H9 (cell line): ENCODE results near the gene PLPPR5. TPM values are rescaled to one million over a fixed set of nuclear protein-coding genes. Genes with fewer than 3 reads are reported as not detected.

Experiments used
- DNase-seq: peaks from one replicate; pipeline ENCODE4 v3.0.0-alpha.2; 2017
- H2AFZ ChIP-seq: one replicate; pipeline ENCODE4 v1.6.1; 2013; ENCODE audit warnings: mild to moderate bottlenecking, low read length, control low read depth, moderate library complexity
- H2AK5ac ChIP-seq: 2 replicates; pipeline ENCODE4 v1.6.1; 2013; ENCODE audit warnings: low read length, control low read depth, mixed read lengths; ENCODE audit not compliant: insufficient read length
- H2BK120ac ChIP-seq: one replicate; pipeline ENCODE4 v1.6.1; 2013; ENCODE audit warnings: low read depth, mild to moderate bottlenecking, low read length, control low read depth, inconsistent platforms; ENCODE audit not compliant: poor library complexity, severe bottlenecking
- H2BK12ac ChIP-seq: 2 replicates; pipeline ENCODE4 v1.6.1; 2013; ENCODE audit warnings: low read length, control low read depth, mixed read lengths, low read depth; ENCODE audit not compliant: insufficient read length
- H2BK15ac ChIP-seq: 2 replicates; pipeline ENCODE4 v1.6.1; 2013; ENCODE audit warnings: low read depth, low read length, control low read depth
- H2BK20ac ChIP-seq: one replicate; pipeline ENCODE4 v1.6.1; 2013; ENCODE audit warnings: low read depth, mild to moderate bottlenecking, low read length, control low read depth, inconsistent platforms; ENCODE audit not compliant: poor library complexity, severe bottlenecking
- H2BK5ac ChIP-seq: 2 replicates; pipeline ENCODE4 v1.6.1; 2013; ENCODE audit warnings: low read length, control low read depth, mixed read lengths; ENCODE audit not compliant: insufficient read length
- H3K14ac ChIP-seq: 2 replicates; pipeline ENCODE4 v1.6.1; 2013; ENCODE audit warnings: low read length, control low read depth; ENCODE audit not compliant: insufficient read depth
- H3K18ac ChIP-seq: 2 replicates; pipeline ENCODE4 v1.6.1; 2013; ENCODE audit warnings: low read depth, mild to moderate bottlenecking, mixed read lengths, low read length, control low read depth; ENCODE audit not compliant: insufficient read length
- H3K23ac ChIP-seq: 2 replicates; pipeline ENCODE4 v1.6.1; 2013; ENCODE audit warnings: low read length, control low read depth, mixed read lengths, low read depth; ENCODE audit not compliant: insufficient read length
- H3K23me2 ChIP-seq: 2 replicates; pipeline ENCODE4 v1.6.1; 2013; ENCODE audit warnings: low read depth, mild to moderate bottlenecking, mixed read lengths, low read length, control low read depth; ENCODE audit not compliant: insufficient read length, poor library complexity, severe bottlenecking
- H3K27ac ChIP-seq: 2 replicates; pipeline ENCODE4 v1.5.1; 2013; ENCODE audit warnings: low read length, control low read depth, mixed read lengths, low read depth; ENCODE audit not compliant: insufficient read length
- H3K27me3 ChIP-seq: 2 replicates; pipeline ENCODE4 v1.6.1; 2013; ENCODE audit warnings: low read length, control low read depth, inconsistent platforms; ENCODE audit not compliant: insufficient read depth
- H3K4ac ChIP-seq: 2 replicates; pipeline ENCODE4 v1.6.1; 2013; ENCODE audit warnings: low read depth, mild to moderate bottlenecking, control low read depth, inconsistent platforms, low read length, moderate library complexity
- H3K4me1 ChIP-seq: 2 replicates; pipeline ENCODE4 v1.6.1; 2013; ENCODE audit warnings: low read length, control low read depth, inconsistent platforms; ENCODE audit not compliant: insufficient read depth
- H3K4me2 ChIP-seq: 2 replicates; pipeline ENCODE4 v1.6.1; 2013; ENCODE audit warnings: low read length, control low read depth, mixed read lengths; ENCODE audit not compliant: insufficient read length, insufficient read depth
- H3K56ac ChIP-seq: 2 replicates; pipeline ENCODE4 v1.6.1; 2013; ENCODE audit warnings: low read depth, mild to moderate bottlenecking, mixed read lengths, low read length, control low read depth; ENCODE audit not compliant: insufficient read length
- H3K79me1 ChIP-seq: 2 replicates; pipeline ENCODE4 v1.6.1; 2013; ENCODE audit warnings: low read depth, mild to moderate bottlenecking, moderate library complexity, low read length, control low read depth, inconsistent platforms; ENCODE audit not compliant: insufficient read depth, poor library complexity, severe bottlenecking
- H3K79me2 ChIP-seq: 2 replicates; pipeline ENCODE4 v1.6.1; 2013; ENCODE audit warnings: low read length, control low read depth, inconsistent platforms; ENCODE audit not compliant: insufficient read depth
- H3K9ac ChIP-seq: 2 replicates; pipeline ENCODE4 v1.6.1; 2013; ENCODE audit warnings: low read length, control low read depth, mixed read lengths; ENCODE audit not compliant: insufficient read length; ENCODE audit errors: extremely low read depth
- H3K9me3 ChIP-seq: one replicate; pipeline ENCODE4 v1.6.1; 2013; ENCODE audit warnings: low read depth, low read length, inconsistent platforms; ENCODE audit not compliant: control insufficient read depth
- H3T11ph ChIP-seq: one replicate; pipeline ENCODE4 v1.6.1; 2013; ENCODE audit warnings: mild to moderate bottlenecking, low read length, control low read depth, inconsistent platforms
- H4K20me1 ChIP-seq: one replicate; pipeline ENCODE4 v1.6.1; 2013; ENCODE audit not compliant: control insufficient read depth, insufficient read length, insufficient read depth
- H4K5ac ChIP-seq: 2 replicates; pipeline ENCODE4 v1.6.1; 2013; ENCODE audit warnings: low read depth, mild to moderate bottlenecking, mixed read lengths, low read length, control low read depth; ENCODE audit not compliant: insufficient read length
- H4K8ac ChIP-seq: replicated peaks from 2 replicates; pipeline ENCODE4 v1.6.1; 2013; ENCODE audit warnings: low read length, control low read depth, mixed read lengths, low read depth; ENCODE audit not compliant: insufficient read length
- H4K91ac ChIP-seq: 2 replicates; pipeline ENCODE4 v1.6.1; 2013; ENCODE audit warnings: low read depth, mild to moderate bottlenecking, moderate library complexity, mixed read lengths, low read length, control low read depth; ENCODE audit not compliant: insufficient read length
- H3K27ac Mint-ChIP-seq, 3 experiments: 2 replicates in 2 of 3; 3 replicates in 1 of 3; pipeline ENCODE4 v1.8.0; 2020 to 2021; ENCODE audit warnings: mixed read lengths in 3 of 3, mild to moderate bottlenecking in 1 of 3, moderate library complexity in 1 of 3
- H3K27me3 Mint-ChIP-seq: 2 replicates; pipeline ENCODE4 v1.8.0; 2021; ENCODE audit warnings: low read depth, mild to moderate bottlenecking, moderate library complexity, mixed read lengths
- H3K36me3 Mint-ChIP-seq, 3 experiments: 2 replicates in 2 of 3; 3 replicates in 1 of 3; pipeline ENCODE4 v1.8.0; 2020 to 2021; ENCODE audit warnings: low read depth in 3 of 3, mixed read lengths in 3 of 3; ENCODE audit not compliant: insufficient read depth in 1 of 3
- H3K4me1 Mint-ChIP-seq, 2 experiments: 2 replicates each; pipeline ENCODE4 v1.8.0; 2020; ENCODE audit warnings: mixed read lengths in 2 of 2
- H3K4me3 Mint-ChIP-seq, 2 experiments: 2 replicates in 1 of 2; 3 replicates in 1 of 2; pipeline ENCODE4 v1.8.0; 2020 to 2021; ENCODE audit warnings: mild to moderate bottlenecking in 2 of 2, mixed read lengths in 2 of 2, moderate library complexity in 1 of 2
- H3K9me3 Mint-ChIP-seq, 2 experiments: 2 replicates in 1 of 2; 3 replicates in 1 of 2; pipeline ENCODE4 v1.8.0; 2020; ENCODE audit warnings: mild to moderate bottlenecking in 2 of 2, mixed read lengths in 2 of 2, moderate library complexity in 1 of 2
- WGBS: extraction: QIAGEN DNeasy Blood & Tissue Kit; methylation state at CpG from one replicate; pipeline ENCODE4 v1.1.7; 2013; ENCODE audit warnings: missing lambda C conversion rate, low lambda C conversion rate, mixed read lengths; ENCODE audit not compliant: insufficient read length; ENCODE audit errors: extremely low coverage; 5-methylcytosine and 5-hydroxymethylcytosine counted together
- total RNA-seq: library from RNA; stranded (reverse); gene quantifications from 2 replicates; pipeline ENCODE4 v1.2.1, GENCODE V29; 2021
- TF ChIP-seq, protein P1 (sequence below): fragments of 200-600 bp; sonication (generic); conservative IDR thresholded peaks from 3 replicates; pipeline ENCODE4 v1.8.0; 2021; ENCODE audit warnings: antibody characterized with exemption, mild to moderate bottlenecking

Gene PLPPR5
- total RNA-seq, 1 experiment from 2014 or later: 1.4 TPM

DNA sequence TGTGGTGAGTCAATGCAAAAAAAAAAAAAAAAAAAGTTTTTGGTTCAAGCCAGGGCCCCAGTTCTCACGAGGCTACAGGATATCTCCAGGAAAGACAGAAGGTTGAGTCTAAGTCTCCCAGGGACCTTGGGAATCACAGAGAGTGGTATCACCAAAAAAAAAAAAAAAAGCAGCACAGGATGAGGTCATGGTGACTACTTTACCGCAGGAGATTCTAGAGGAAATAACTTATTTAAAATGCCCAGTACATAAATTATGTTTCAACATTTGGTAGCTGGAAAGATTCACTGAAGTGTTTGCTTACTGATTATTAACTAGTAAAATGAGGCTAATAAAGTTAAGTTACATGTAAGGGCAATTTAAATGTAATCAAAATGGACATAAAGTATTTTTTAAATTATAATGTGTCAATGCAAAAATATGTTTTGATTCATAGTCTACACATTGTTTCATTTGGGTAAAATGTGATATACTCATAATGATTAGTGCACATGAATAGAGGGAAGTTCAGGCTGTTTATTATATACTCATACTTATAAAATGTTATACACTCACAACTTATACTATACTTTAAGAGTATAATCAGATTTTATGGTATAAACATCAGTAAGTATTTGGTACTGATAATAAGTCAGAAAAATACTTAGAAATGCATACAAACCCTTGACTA is 84.1 kb downstream of the PLPPR5 start:
- no peak overlapping the region for H4K5ac ChIP-seq
- H2BK15ac ChIP-seq: no peak overlapping the region
- Mint-ChIP-seq H3K4me1 (no peaks in the 10 kb centered on the region), H3K27ac (no peak overlapping the region), H3K4me3 (no peak overlapping the region), H3K9me3 (no peaks in the 10 kb centered on the region), H3K36me3 (no peaks in the 10 kb centered on the region), H3K27me3 (no peaks in the 10 kb centered on the region)
- no peaks in the 10 kb centered on the region for H3K4me1 ChIP-seq
- no peak overlapping the region for H3K27ac ChIP-seq
- no peak overlapping the region for H3K23ac ChIP-seq
- no peak overlapping the region for H3T11ph ChIP-seq
- H3K4ac ChIP-seq: no peak overlapping the region
- no peak overlapping the region for H2BK12ac ChIP-seq
- H3K23me2 ChIP-seq: no peaks in the 10 kb centered on the region
- H2AFZ ChIP-seq: no peak overlapping the region
- no peak for DNase-seq
- H4K8ac ChIP-seq: no peak overlapping the region
- H3K27me3 ChIP-seq: no peaks in the 10 kb centered on the region
- H4K20me1 ChIP-seq: no peaks in the 10 kb centered on the region
- no peak overlapping the region for H3K9ac ChIP-seq
- H3K79me1 ChIP-seq: no peaks in the 10 kb centered on the region
- no peak overlapping the region for H3K14ac ChIP-seq
- no peak overlapping the region for H2AK5ac ChIP-seq
- no peak overlapping the region for H3K56ac ChIP-seq
- H2BK20ac ChIP-seq: no peak overlapping the region
- no peaks in the 10 kb centered on the region for H3K9me3 ChIP-seq
- no peak overlapping the region for H4K91ac ChIP-seq
- H3K79me2 ChIP-seq: no peaks in the 10 kb centered on the region
- TF ChIP-seq, protein P1, sequence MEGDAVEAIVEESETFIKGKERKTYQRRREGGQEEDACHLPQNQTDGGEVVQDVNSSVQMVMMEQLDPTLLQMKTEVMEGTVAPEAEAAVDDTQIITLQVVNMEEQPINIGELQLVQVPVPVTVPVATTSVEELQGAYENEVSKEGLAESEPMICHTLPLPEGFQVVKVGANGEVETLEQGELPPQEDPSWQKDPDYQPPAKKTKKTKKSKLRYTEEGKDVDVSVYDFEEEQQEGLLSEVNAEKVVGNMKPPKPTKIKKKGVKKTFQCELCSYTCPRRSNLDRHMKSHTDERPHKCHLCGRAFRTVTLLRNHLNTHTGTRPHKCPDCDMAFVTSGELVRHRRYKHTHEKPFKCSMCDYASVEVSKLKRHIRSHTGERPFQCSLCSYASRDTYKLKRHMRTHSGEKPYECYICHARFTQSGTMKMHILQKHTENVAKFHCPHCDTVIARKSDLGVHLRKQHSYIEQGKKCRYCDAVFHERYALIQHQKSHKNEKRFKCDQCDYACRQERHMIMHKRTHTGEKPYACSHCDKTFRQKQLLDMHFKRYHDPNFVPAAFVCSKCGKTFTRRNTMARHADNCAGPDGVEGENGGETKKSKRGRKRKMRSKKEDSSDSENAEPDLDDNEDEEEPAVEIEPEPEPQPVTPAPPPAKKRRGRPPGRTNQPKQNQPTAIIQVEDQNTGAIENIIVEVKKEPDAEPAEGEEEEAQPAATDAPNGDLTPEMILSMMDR: no peak
- H2BK5ac ChIP-seq: no peak overlapping the region
- WGBS: no CpG with 5 or more reads among the region's 2 CpGs
- no peak overlapping the region for H3K18ac ChIP-seq
- H2BK120ac ChIP-seq: no peak overlapping the region
- H3K4me2 ChIP-seq: no peak overlapping the region
